Suprapubic skin (tissue), 4 donors: ENCODE measurements around the gene RNF150.

Source experiments
- POLR2A ChIP-seq, 2 donors: fragments of 450-650 bp; IDR thresholded peaks; one replicate each; pipeline ENCODE4 v1.6.1; 2017; ENCODE audit warnings: antibody characterized with exemption in 2 of 2, mild to moderate bottlenecking in 2 of 2, moderate library complexity in 2 of 2
- POLR2AphosphoS5 ChIP-seq, 3 donors: sonication (generic); formaldehyde crosslinking; IDR thresholded peaks; one replicate each; pipeline ENCODE4 v1.6.1; 2017; ENCODE audit warnings: antibody characterized with exemption in 3 of 3
- TF ChIP-seq, protein P1 (sequence below), 2 donors: fragments of 200-600 bp in 1 of 2; fragments of 450-650 bp in 1 of 2; sonication (generic) in 1 of 2; IDR thresholded peaks; one replicate each; pipeline ENCODE4 v1.5.1; 2016 to 2019; ENCODE audit warnings: antibody characterized with exemption in 2 of 2, mild to moderate bottlenecking in 1 of 2, moderate library complexity in 1 of 2

- TF ChIP-seq, protein P1, sequence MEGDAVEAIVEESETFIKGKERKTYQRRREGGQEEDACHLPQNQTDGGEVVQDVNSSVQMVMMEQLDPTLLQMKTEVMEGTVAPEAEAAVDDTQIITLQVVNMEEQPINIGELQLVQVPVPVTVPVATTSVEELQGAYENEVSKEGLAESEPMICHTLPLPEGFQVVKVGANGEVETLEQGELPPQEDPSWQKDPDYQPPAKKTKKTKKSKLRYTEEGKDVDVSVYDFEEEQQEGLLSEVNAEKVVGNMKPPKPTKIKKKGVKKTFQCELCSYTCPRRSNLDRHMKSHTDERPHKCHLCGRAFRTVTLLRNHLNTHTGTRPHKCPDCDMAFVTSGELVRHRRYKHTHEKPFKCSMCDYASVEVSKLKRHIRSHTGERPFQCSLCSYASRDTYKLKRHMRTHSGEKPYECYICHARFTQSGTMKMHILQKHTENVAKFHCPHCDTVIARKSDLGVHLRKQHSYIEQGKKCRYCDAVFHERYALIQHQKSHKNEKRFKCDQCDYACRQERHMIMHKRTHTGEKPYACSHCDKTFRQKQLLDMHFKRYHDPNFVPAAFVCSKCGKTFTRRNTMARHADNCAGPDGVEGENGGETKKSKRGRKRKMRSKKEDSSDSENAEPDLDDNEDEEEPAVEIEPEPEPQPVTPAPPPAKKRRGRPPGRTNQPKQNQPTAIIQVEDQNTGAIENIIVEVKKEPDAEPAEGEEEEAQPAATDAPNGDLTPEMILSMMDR (IDR thresholded peaks at IDR 0.05), result no peak
- no peak for TF ChIP-seq POLR2A (IDR thresholded peaks at IDR 0.05)
- TF ChIP-seq POLR2AphosphoS5 (IDR thresholded peaks at IDR 0.05), result no peak
These were observed 298.3 kb downstream of the RNF150 start for GRCh38 chr4:140834839-140835495.
